WI38 (cell line): ENCODE results near the gene EEF1A2.

Experiments
- H3K4me3 ChIP-seq: 2 replicates; pipeline ENCODE4 v1.5.1; 2011; ENCODE audit warnings: low read depth, mild to moderate bottlenecking, control low read depth, low read length
- CTCF ChIP-seq: IDR thresholded peaks from 2 replicates; pipeline ENCODE4 v1.5.1; 2012; ENCODE audit warnings: low read depth, mild to moderate bottlenecking, control low read depth, low read length

The EEF1A2 gene

DNA sequence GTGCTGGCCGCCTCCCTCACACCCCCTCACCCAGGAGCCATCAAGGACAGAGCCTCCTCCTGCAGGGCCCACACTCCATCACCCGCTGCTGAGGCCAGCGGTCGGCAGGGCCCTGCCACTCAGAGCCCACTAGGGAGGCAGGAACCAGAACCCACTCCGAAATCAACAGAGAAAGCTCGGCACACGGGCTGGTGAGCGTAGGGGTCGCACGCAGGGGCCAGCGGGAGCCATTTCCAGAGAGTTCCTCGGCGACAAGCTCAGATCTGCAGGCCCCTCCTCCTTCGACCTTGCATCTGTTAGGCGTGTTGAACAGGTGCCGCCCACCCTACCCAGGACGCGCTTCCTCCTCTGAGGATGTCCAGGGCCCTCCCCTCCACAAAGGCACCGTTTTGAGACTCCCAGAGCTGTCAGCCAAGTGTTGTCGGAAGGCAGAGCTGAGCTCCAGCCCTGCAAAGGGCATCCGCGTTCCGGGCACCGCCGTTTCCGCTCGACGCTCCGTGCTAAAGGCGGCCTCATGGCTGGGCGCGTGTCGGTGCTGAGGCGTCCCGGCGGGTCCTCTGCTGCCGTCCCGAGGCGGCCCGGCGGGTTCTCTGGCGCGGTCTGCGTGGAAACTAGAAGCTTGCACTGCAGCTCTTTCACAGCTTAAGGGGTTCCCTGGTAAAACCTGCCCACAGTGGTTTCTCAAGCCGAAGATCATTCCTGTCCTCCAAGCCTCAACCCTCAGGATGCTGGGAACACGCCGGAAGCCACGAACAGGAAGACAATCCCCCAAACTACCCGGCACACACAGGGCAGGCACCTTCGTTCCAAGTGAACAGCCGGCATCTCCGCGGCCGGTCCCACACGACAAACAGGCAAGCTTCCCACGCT lies 33.3 kb downstream of the EEF1A2 start:
- TF ChIP-seq CTCF, result no peak

GRCh38 chr20:63464289-63464635 lies 34.6 kb downstream of the EEF1A2 start:
- TF ChIP-seq CTCF, result no peak
- no peak overlapping the region for H3K4me3 ChIP-seq

More for the DNA sequence above, 33.3 kb downstream of the EEF1A2 start:
- H3K4me3 ChIP-seq, result no peak overlapping the region

DNA sequence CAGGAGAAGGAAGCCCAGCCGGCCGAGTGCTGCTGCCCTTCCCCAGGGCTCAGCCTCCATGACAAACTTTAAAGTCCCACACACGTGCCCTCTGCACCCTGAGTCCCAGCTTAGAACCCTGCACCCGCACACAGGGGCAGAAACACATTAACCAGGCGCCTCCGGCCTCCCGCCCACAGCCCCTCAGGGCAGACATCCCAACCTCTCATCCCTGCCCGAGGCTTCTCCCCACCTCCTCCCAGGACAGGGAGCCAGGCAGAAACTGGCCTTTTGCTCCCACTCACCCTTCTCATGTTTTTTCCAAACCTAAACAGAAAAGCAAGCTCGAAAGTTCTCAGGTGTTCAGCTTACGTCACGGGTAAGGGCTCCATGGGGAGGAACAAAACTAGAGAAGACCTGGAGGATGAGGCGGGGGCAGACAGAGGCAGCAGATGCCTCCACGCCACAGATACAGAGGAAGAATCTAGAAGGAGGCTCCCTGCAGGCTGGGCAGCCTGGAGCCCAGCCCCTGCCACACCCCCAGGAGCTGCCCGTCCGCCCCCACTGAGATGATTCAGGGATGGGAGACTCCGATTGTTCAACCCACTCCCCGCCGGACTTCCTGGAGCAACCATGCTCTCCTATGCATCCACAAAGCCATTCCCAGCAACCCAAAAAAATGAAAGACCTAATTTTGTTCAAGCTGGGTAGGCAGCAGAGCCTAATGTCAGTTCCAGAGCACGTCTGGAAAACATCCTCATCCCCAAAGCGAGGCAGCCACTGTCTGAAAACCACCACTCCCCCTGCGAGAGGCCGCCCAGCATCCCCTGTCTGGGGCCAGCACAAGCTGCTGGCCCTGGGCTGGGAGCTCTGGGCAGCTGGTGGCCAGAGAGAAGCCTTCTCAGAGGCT lies 35.2 kb downstream of the EEF1A2 start:
- H3K4me3 ChIP-seq, result no peak overlapping the region
- no peak for TF ChIP-seq CTCF

DNA sequence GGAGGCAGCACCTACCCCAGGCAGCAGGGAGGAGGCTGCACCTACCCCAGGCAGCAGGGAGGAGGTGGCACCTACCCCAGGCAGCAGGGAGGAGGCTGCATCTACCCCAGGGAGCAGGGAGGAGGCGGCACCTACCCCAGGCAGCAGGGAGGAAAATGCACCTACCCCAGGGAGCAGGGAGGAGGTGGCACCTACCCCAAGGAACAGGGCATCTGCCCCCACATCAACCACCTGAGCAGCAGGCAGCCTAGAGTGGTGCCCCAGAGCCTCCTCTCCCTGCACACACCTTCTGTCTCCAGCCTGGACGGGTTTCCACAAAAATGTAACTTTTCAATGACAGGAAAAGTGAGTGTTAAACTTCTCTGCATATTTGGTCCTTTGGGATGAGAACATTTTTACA lies 36.6 kb downstream of the EEF1A2 start:
- TF ChIP-seq CTCF, result no peak

GRCh38 chr20:63461104-63461763 lies 37.6 kb downstream of the EEF1A2 start:
- H3K4me3 ChIP-seq, result no peak overlapping the region
- TF ChIP-seq CTCF, result no peak

More for the DNA sequence above, 36.6 kb downstream of the EEF1A2 start:
- H3K4me3 ChIP-seq, result no peak overlapping the region

- TF ChIP-seq CTCF, result no peak
- H3K4me3 ChIP-seq, result no peak overlapping the region
Observed at GRCh38 chr20:63459070-63459380, 39.9 kb downstream of the EEF1A2 start.
